ENCODE results near the gene PPEF1. TPM values are rescaled to one million over a fixed set of nuclear protein-coding genes. Genes with fewer than 3 reads are reported as not detected.

The PPEF1 gene
- total and polyA plus RNA-seq, 9 of the 15 experiments (the other 6 are each of a cell fraction or from before 2014, with no cell fraction given) = not detected

DNA sequence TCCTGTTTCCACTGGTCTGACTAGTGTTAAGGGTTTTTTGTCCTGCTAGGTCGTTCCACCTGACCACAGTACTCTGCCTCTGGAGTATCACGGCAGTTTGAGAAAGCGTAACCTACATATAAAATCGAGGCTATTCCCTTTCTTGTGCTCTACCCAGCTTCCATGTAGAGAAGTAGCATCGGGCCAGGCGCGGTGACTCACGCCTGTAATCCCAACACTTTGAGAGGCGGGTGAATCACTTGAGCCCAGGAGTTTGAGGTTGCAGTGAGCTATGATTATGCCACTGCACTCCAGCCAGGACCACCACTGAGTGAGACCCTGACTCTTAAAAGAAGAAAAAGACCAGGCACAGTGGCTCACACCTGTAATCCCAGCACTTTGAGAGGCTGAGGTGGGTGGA lies 7.5 kb downstream of the PPEF1 start (continued):
- TF ChIP-seq MAZ (CRISPR knock-in tag; conservative IDR thresholded peaks at IDR 0.05 in 1 of 2, IDR thresholded peaks at IDR 0.05 in 1 of 2) (no peak), ZNF133 (CRISPR knock-in tag; IDR thresholded peaks at IDR 0.05) (no peak)

DNA sequence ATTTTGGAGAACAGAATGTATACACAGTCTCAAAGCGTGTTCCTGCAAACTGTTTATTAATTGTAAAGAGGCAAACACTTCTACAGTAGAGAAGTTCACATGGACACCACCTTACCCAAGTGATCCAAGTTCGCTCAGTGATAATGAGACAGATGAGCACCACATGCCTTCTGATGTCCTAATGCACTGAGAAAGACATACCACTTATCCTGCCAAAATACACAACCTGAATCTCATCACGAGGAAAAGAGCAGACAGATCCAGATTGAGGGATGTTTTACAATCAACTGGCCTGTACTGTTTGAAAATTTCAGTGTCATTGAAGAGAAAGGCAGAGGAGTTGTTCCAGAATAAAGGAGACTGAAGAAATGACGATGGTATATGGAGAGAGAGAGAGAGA lies 12.4 kb downstream of the PPEF1 start:
- ChIA-PET POLR2A (no interaction called here), CTCF (ENCODE audit: low intra/inter-chr PET ratio) (no interaction called here)
- H3K4me2 ChIP-seq (ENCODE audit: insufficient read depth, low read length) = no peak overlapping the region
- no TSS peak for BruUV-seq (replicated peaks)
- in situ Hi-C loops (cut with MboI) = no loop called here
- no peaks in the 10 kb centered on the region for H3K9me3 ChIP-seq (replicated peaks; ENCODE audit: control insufficient read depth, insufficient read depth, low read depth, low read length)
- H3K4me1 ChIP-seq (replicated peaks in 1 of 2; ENCODE audit: control insufficient read depth in 2 of 2, insufficient read depth in 2 of 2, low read length in 2 of 2) = no peaks in the 10 kb centered on the region
- no peaks in the 10 kb centered on the region for H3K36me3 ChIP-seq (ENCODE audit: control insufficient read depth, insufficient read depth, low read length)
- intact Hi-C loops (cut with micrococcal nuclease) = no loop called here
- ATAC-seq (no peak), FAIRE-seq (no peak), DNase-seq (ENCODE audit: extremely low read depth in 1 of 4, low spot score in 3 of 4) (no peak)
- no peak overlapping the region for H3K4me3 ChIP-seq
- H4K20me1 ChIP-seq (replicated peaks; ENCODE audit: control insufficient read depth, insufficient read depth, low read length) = no peaks in the 10 kb centered on the region
- peaks cover 0 to 8% of the 10 kb centered on the region in 2 experiments; a peak in 1 of 5 replicates for H3K27me3 ChIP-seq (ENCODE audit: control insufficient read depth in 2 of 2, insufficient read depth in 2 of 2, low read length in 2 of 2)
- no peak overlapping the region for H2AFZ ChIP-seq (ENCODE audit: low read depth, low read length)
- H3K9me1 ChIP-seq (ENCODE audit: control insufficient read depth, insufficient read depth, low read length) = no peaks in the 10 kb centered on the region
- no peaks in the 10 kb centered on the region for H3K79me2 ChIP-seq (ENCODE audit: control insufficient read depth, insufficient read depth, low read length)
- no peak overlapping the region for H3K27ac ChIP-seq (ENCODE audit: extremely low read depth, low read depth, low read length)
- no peak overlapping the region for H3K9ac ChIP-seq (ENCODE audit: insufficient read depth in 1 of 2, low read depth in 2 of 2, low read length in 2 of 2)
- 0% methylated on average over 3 of the region's 4 CpGs for WGBS (ENCODE audit: insufficient coverage, low coverage, missing lambda C conversion rate)
- TF ChIP-seq TCF7L2 (IDR thresholded peaks at IDR 0.05; ENCODE audit: low read depth, low read length) (no peak), ZNF445 (CRISPR knock-in tag; IDR thresholded peaks at IDR 0.05; ENCODE audit: low read depth) (no peak), ZZZ3 (IDR thresholded peaks at IDR 0.05) (no peak), HES1 (IDR thresholded peaks at IDR 0.05; ENCODE audit: low read depth) (no peak), ELF1 (tag; IDR thresholded peaks at IDR 0.05) (no peak), FOXK2 (conservative IDR thresholded peaks at IDR 0.05 in 1 of 2, IDR thresholded peaks at IDR 0.05 in 1 of 2; ENCODE audit: low read depth in 2 of 2) (no peak), MEF2D (tag; conservative IDR thresholded peaks at IDR 0.05; ENCODE audit: low read depth) (no peak), E2F1 (CRISPR knock-in tag; IDR thresholded peaks at IDR 0.05) (no peak), RNF219 (CRISPR knock-in tag; IDR thresholded peaks at IDR 0.05) (no peak), ATF2 (CRISPR knock-in tag; IDR thresholded peaks at IDR 0.05) (no peak), POLR3A (IDR thresholded peaks at IDR 0.05; ENCODE audit: borderline replicate concordance, extremely low read depth, insufficient read depth, insufficient read length) (no peak)
- TF ChIP-seq, protein P1, sequence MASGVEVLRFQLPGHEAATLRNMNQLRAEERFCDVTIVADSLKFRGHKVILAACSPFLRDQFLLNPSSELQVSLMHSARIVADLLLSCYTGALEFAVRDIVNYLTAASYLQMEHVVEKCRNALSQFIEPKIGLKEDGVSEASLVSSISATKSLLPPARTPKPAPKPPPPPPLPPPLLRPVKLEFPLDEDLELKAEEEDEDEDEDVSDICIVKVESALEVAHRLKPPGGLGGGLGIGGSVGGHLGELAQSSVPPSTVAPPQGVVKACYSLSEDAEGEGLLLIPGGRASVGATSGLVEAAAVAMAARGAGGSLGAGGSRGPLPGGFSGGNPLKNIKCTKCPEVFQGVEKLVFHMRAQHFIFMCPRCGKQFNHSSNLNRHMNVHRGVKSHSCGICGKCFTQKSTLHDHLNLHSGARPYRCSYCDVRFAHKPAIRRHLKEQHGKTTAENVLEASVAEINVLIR (CRISPR knock-in tag; IDR thresholded peaks at IDR 0.05) = no peak
